Daoy (cell line): ENCODE data around the gene PLCE1. TPM values are rescaled to one million over a fixed set of nuclear protein-coding genes. Genes with fewer than 3 reads are reported as not detected.

ENCODE experiments used
- DNase-seq: peaks from one replicate; pipeline ENCODE4 v3.0.0-alpha.2; 2015; ENCODE audit warnings: low read depth
- total RNA-seq: library from RNA; depleted of rRNA; stranded (reverse); fragments of >200 nt; shearing (Covaris generic); gene quantifications from 2 replicates; pipeline ENCODE4 v1.2.3, GENCODE V29; 2014

PLCE1 gene
- total RNA-seq, 1 experiment from 2014 or later, result 1.6 TPM

DNA sequence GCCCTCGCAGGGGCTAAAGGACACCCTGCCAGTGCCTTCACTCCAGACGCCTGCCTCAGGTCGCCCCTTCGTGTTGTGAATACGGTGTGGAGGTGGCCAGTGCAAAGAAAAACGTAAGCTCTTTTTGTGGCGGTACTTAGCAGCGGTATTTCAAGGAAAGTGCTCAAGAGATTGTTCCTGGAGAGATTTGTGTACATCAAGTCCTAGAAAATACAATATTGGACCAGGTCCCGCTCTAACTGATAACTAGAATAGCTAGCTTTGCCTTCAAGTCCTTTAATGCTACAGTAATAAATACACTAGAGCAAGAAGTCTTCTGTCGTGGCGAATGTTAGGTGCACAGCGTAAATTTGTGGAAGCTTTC, 689 bp downstream of the PLCE1 start:
- no peak for DNase-seq

GRCh38 chr10:93995182-93995581, 1.5 kb downstream of the PLCE1 start:
- DNase-seq, result no peak

GRCh38 chr10:93995598-93996271, 2.0 kb downstream of the PLCE1 start:
- DNase-seq, result peak; percentile 42

DNA sequence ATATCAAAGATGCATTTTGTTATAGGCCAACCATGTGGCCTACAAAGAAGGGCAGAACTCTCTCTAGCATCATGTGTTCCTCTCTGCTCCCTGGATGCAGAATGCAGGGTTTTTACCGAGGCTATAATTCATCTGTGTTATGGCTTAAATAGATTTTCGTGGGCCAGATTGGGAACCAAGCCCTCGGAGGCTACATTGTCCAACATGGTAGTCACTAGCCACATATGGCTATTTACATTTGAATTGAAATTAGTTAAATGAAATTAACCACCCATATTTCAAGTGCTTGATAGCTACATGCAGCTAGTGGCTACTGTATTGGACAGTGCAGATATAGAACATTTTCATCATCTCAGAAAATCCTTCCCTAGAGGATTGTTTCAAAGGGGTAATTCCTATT, 2.8 kb downstream of the PLCE1 start:
- no peak for DNase-seq

- no peak for DNase-seq
Observed at GRCh38 chr10:93997546-93997945, 3.8 kb downstream of the PLCE1 start.

- peak; percentile 84 for DNase-seq
Observed at GRCh38 chr10:93999401-93999851, 5.7 kb downstream of the PLCE1 start.

- no peak for DNase-seq
Observed at GRCh38 chr10:94000638-94001415, 7.1 kb downstream of the PLCE1 start.

GRCh38 chr10:94001416-94001810, 7.7 kb downstream of the PLCE1 start:
- DNase-seq, result no peak

GRCh38 chr10:94002156-94002555, 8.4 kb downstream of the PLCE1 start:
- peak; percentile 37 for DNase-seq

- no peak for DNase-seq
Observed at GRCh38 chr10:94003488-94003887, 9.8 kb downstream of the PLCE1 start.

DNA sequence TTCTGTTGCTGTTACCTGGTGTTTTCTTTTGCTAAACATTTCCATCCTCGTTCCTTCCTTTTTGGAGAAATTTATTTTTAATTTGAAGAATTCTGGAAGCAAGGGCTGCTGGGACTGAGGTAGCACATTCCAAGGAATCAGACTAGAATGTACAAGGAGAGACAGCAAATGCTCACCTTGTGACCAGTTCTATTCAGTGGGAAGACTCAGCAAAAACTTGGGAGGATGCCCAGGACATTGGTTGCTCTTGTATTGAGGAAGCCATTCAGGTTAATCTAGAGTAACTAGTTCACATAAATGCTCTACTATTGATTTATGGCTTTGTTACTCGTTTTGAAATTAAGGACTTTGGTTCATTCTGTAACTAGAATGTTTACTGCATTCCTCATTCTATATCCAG, 11.3 kb downstream of the PLCE1 start:
- no peak for DNase-seq

DNA sequence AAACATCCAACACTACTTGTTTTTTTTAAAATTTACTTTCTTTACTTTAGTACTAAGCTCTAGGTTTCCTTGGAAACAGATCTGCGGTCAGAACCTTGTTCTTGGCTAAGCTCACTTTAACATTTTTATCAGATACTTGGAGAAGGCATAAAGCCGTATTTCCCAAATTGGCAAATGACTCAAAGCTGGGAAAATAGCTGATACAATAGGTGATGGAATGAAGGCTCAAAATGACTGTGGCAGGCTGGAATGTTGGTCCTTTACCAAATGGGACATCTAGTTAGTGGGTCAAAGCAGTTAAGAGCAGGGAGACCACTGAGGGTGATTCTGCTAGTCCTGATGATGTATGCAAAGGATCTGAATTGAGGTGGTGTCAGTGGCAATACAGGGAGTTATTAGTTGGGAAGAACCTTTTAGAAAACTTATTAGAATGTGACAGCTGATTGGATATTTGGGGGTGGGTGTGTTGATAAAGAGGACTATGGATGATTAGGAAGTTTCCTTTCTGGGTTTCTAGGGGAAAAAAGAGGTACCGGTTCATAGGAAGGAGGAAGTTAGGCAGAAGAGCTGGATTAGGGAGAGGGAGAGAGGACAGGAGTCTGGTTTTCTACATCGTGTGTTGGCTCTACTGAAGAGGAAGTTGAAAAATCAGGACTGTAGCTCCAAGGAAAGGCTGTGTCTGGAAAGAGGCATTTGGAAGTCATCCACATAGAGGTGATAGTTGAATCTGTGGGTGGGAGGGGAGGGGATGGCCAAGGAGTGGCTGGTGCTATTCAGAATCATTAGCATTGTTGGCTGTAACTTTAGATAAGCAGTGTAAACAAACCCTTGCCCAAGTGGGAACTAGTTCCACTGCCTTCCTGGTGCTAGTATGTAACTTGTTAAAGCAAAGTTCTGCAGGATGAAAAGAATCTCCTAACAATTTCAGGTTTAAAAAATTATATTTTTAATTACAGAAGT, 13.1 kb downstream of the PLCE1 start:
- peak; percentile 84 for DNase-seq

DNA sequence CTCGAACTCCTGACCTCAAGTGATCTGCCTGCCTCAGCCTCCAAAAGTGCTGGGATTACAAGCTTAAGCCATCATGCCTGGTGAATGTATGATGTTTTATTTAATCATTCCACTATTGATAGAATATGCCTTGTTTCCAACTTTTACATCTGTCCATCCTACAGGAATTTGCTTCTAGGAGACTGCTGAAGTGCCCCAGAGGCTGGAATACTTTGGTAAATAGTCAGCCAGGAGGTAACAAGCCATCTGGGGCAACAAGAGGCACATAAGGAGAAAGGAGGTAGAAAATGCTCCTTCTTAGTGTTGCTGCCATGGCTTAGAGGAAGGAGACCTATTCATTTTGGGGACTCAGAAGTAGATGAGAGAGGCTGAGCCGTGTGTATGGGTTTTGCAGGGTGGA, 14.8 kb downstream of the PLCE1 start:
- no peak for DNase-seq

GRCh38 chr10:94010116-94010515, 16.4 kb downstream of the PLCE1 start:
- no peak for DNase-seq

- no peak for DNase-seq
Observed at GRCh38 chr10:94010886-94011285, 17.2 kb downstream of the PLCE1 start.

GRCh38 chr10:94011296-94011695, 17.6 kb downstream of the PLCE1 start:
- DNase-seq, result no peak

DNA sequence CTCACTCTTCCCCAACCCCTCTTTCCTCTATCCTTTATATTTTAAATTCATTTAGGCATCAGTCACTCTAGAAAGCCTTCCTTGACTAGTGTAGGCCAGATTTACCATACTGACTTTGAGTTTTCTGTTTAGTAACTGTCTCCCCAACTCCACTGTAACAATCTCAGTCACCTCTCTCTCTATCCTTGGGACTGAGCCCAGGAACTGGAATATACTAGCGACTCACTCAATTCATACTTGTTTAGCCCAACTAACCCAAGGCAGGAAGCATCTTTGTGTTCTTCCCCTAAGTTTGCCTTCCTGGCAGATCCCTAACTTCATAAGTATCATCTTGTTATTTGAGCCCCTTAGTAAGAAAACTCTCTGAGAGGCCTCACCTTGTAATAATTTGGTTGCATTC, 19.1 kb downstream of the PLCE1 start:
- DNase-seq, result no peak

GRCh38 chr10:94013331-94013760, 19.6 kb downstream of the PLCE1 start:
- no peak for DNase-seq

DNA sequence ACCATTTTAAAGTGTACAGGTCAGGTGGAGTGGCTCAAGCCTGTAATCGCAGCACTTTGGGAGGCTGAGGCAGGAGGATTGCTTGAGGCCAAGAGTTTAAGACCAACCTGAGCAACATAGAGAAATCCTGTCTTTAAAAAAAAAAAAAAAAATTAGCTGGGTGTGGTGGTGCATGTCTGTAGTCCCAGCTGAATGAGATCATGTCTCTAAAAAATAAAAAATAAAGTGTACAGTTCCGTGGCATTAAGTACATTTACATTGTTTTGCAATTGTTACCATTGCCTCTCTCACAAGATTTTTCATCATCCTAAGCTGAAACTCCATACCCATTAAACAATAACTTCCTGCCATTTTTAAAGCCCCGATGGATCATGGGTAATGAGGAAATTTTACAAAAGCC, 20.6 kb downstream of the PLCE1 start:
- DNase-seq, result no peak

- no peak for DNase-seq
Observed at GRCh38 chr10:94016727-94017714, 23.3 kb downstream of the PLCE1 start.

DNA sequence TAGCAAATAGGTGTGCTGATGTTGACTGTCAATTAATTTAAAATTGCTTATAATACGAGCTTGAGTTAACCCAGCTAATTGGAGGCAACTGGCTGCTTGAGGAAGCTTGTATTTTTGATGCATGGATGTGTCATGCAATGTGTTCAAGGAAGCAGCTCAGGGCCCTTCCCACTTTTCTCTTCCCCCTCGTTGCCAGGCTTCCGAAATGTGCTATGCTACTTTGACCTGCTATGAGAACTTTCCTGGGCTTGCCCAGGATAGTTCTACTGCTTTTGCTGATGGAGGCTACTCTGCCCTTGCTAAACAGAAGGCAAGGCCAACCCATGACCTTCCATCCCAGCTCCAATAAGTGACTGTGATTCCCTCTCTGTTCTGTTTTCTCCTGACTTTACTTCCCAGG, 24.4 kb downstream of the PLCE1 start:
- no peak for DNase-seq
